ENCODE measurements around the gene NRXN3.

Gene NRXN3

GRCh38 chr14:79571366-79571765 lies 1401.2 kb downstream of the NRXN3 start:
- DNase-seq, result no peak

GRCh38 chr14:79573486-79573885 lies 1403.3 kb downstream of the NRXN3 start:
- DNase-seq, result no peak

GRCh38 chr14:79575032-79575431 lies 1404.9 kb downstream of the NRXN3 start:
- DNase-seq, result no peak

- no peak for DNase-seq
Observed at GRCh38 chr14:79576424-79576823, 1406.3 kb downstream of the NRXN3 start.

GRCh38 chr14:79578470-79578869 lies 1408.3 kb downstream of the NRXN3 start:
- no peak for DNase-seq

- DNase-seq, result no peak
Observed at GRCh38 chr14:79580414-79580813, 1410.2 kb downstream of the NRXN3 start.

GRCh38 chr14:79580906-79581305 lies 1410.7 kb downstream of the NRXN3 start:
- DNase-seq, result no peak

GRCh38 chr14:79581912-79582576 lies 1411.9 kb downstream of the NRXN3 start:
- DNase-seq, result no peak

GRCh38 chr14:79583738-79584408 lies 1413.7 kb downstream of the NRXN3 start:
- DNase-seq, result no peak

- no peak for DNase-seq
Observed at GRCh38 chr14:79584679-79585078, 1414.5 kb downstream of the NRXN3 start.

- DNase-seq, result no peak
Observed at GRCh38 chr14:79585845-79586244, 1415.7 kb downstream of the NRXN3 start.

GRCh38 chr14:79586416-79586815 lies 1416.2 kb downstream of the NRXN3 start:
- DNase-seq, result no peak

GRCh38 chr14:79586989-79587598 lies 1416.9 kb downstream of the NRXN3 start:
- no peak for DNase-seq

- no peak for DNase-seq
Observed at GRCh38 chr14:79587875-79588274, 1417.7 kb downstream of the NRXN3 start.

- DNase-seq, result no peak
Observed at GRCh38 chr14:79588398-79588797, 1418.2 kb downstream of the NRXN3 start.

GRCh38 chr14:79596551-79596950 lies 1426.4 kb downstream of the NRXN3 start:
- DNase-seq, result no peak

- no peak for DNase-seq
Observed at GRCh38 chr14:79597566-79597965, 1427.4 kb downstream of the NRXN3 start.

- no peak for DNase-seq
Observed at GRCh38 chr14:79598339-79598738, 1428.2 kb downstream of the NRXN3 start.

- DNase-seq, result no peak
Observed at GRCh38 chr14:79599239-79599638, 1429.1 kb downstream of the NRXN3 start.

GRCh38 chr14:79600406-79600805 lies 1430.2 kb downstream of the NRXN3 start:
- no peak for DNase-seq

- DNase-seq, result no peak
Observed at GRCh38 chr14:79601579-79601978, 1431.4 kb downstream of the NRXN3 start.

- no peak for DNase-seq
Observed at GRCh38 chr14:79602045-79602444, 1431.9 kb downstream of the NRXN3 start.

- DNase-seq, result no peak
Observed at GRCh38 chr14:79602742-79603141, 1432.6 kb downstream of the NRXN3 start.

- no peak for DNase-seq
Observed at GRCh38 chr14:79605849-79606248, 1435.7 kb downstream of the NRXN3 start.
